Stimulated activated CD8-positive, alpha-beta memory T cell treated with anti-CD3 and anti-CD28 coated beads, Interleukin-4, amount 100 ng/mL, for 24 hours (primary cell): ENCODE measurements around the gene PRKD1.

Experiments used
- DNase-seq: peaks from one replicate; pipeline ENCODE4 v3.0.0-alpha.2; 2020; ENCODE audit warnings: low read depth

The PRKD1 gene

GRCh38 chr14:29838752-29839151 lies 88.9 kb downstream of the PRKD1 start:
- DNase-seq = no peak

- DNase-seq = no peak
Observed at GRCh38 chr14:29836395-29836794, 91.3 kb downstream of the PRKD1 start.

- no peak for DNase-seq
Observed at GRCh38 chr14:29832042-29832441, 95.6 kb downstream of the PRKD1 start.

- DNase-seq = no peak
Observed at GRCh38 chr14:29829851-29830250, 97.8 kb downstream of the PRKD1 start.

- no peak for DNase-seq
Observed at GRCh38 chr14:29823816-29824215, 103.8 kb downstream of the PRKD1 start.

GRCh38 chr14:29822430-29822709 lies 105.3 kb downstream of the PRKD1 start:
- no peak for DNase-seq

- DNase-seq = no peak
Observed at GRCh38 chr14:29821661-29822429, 105.8 kb downstream of the PRKD1 start.

GRCh38 chr14:29821242-29821641 lies 106.4 kb downstream of the PRKD1 start:
- DNase-seq = no peak

GRCh38 chr14:29820785-29821184 lies 106.9 kb downstream of the PRKD1 start:
- DNase-seq = no peak

GRCh38 chr14:29817767-29818405 lies 109.8 kb downstream of the PRKD1 start:
- no peak for DNase-seq

GRCh38 chr14:29815016-29815674 lies 112.5 kb downstream of the PRKD1 start:
- DNase-seq = no peak

- no peak for DNase-seq
Observed at GRCh38 chr14:29814156-29815015, 113.3 kb downstream of the PRKD1 start.

- DNase-seq = no peak
Observed at GRCh38 chr14:29810682-29811081, 117.0 kb downstream of the PRKD1 start.

- no peak for DNase-seq
Observed at GRCh38 chr14:29810064-29810463, 117.6 kb downstream of the PRKD1 start.

GRCh38 chr14:29806124-29806517 lies 121.5 kb downstream of the PRKD1 start:
- no peak for DNase-seq

GRCh38 chr14:29805415-29806123 lies 122.1 kb downstream of the PRKD1 start:
- no peak for DNase-seq

GRCh38 chr14:29804481-29805266 lies 123.0 kb downstream of the PRKD1 start:
- no peak for DNase-seq

GRCh38 chr14:29803045-29803444 lies 124.6 kb downstream of the PRKD1 start:
- no peak for DNase-seq

- no peak for DNase-seq
Observed at GRCh38 chr14:29802211-29802610, 125.4 kb downstream of the PRKD1 start.

- DNase-seq = no peak
Observed at GRCh38 chr14:29800961-29801360, 126.7 kb downstream of the PRKD1 start.

- no peak for DNase-seq
Observed at GRCh38 chr14:29799464-29800095, 128.1 kb downstream of the PRKD1 start.
